B cell (primary cell): ENCODE results near the gene WDR45. TPM values are rescaled to one million over a fixed set of nuclear protein-coding genes. Genes with fewer than 3 reads are reported as not detected.

Experiments
- ATAC-seq: fragments of 200-7000 bp; cut with Tn5 transposase; one replicate; pipeline ENCODE4 v1.10.0; 2021; ENCODE audit warnings: low read depth, mild to moderate bottlenecking, moderate number of reproducible peaks, moderate library complexity
- CTCF ChIA-PET: fragments of 350-600 bp; sonication (Branson Sonifier 250); formaldehyde crosslinking; loops from one replicate; lab custom pipeline; 2021; ENCODE audit warnings: antibody characterized with exemption, inconsistent platforms; lab: Charles Lee
- POLR2A ChIA-PET: fragments of 350-600 bp; sonication (Branson Sonifier 250); formaldehyde crosslinking; loops from one replicate; lab custom pipeline; 2021; ENCODE audit warnings: antibody characterized with exemption; lab: Charles Lee
- DNase-seq: peaks from one replicate; pipeline ENCODE4 v3.0.0; 2013
- H2AFZ ChIP-seq: 2 replicates; pipeline ENCODE4 v1.6.1; 2012; ENCODE audit warnings: mild to moderate bottlenecking, low read depth, low read length; ENCODE audit not compliant: insufficient read depth, poor library complexity, severe bottlenecking
- H3K27ac ChIP-seq, 2 donors: 1 replicate in 1 of 2; 2 replicates in 1 of 2; pipeline ENCODE4 v1.5.1; 2012 to 2013; ENCODE audit warnings: low read length in 2 of 2, mild to moderate bottlenecking in 2 of 2, moderate library complexity in 1 of 2
- H3K27me3 ChIP-seq, 4 experiments: fragments of 200-600 bp in 1 of 4; sonication (generic) in 1 of 4; replicated peaks in 1 of 4; 1 replicate in 2 of 4; 2 replicates in 2 of 4; pipeline versions ENCODE4 v1.6.1 to v1.7.0; 2013 to 2016; ENCODE audit warnings: low read length in 3 of 4, mild to moderate bottlenecking in 2 of 4, mixed read lengths in 1 of 4, moderate library complexity in 1 of 4; ENCODE audit not compliant: insufficient read depth in 4 of 4, control insufficient read depth in 3 of 4; ENCODE audit errors: control extremely low read depth in 1 of 4
- H3K36me3 ChIP-seq, 2 experiments: replicated peaks in 1 of 2; 1 replicate in 1 of 2; 2 replicates in 1 of 2; pipeline versions ENCODE4 v1.6.1 to v1.7.1; 2013; ENCODE audit warnings: low read length in 1 of 2; ENCODE audit not compliant: insufficient read depth in 2 of 2, control insufficient read depth in 1 of 2; ENCODE audit errors: control extremely low read depth in 1 of 2, extremely low read depth in 1 of 2
- H3K4me1 ChIP-seq, 2 donors: fragments of 200-600 bp in 1 of 2; sonication (generic) in 1 of 2; 1 replicate in 1 of 2; 2 replicates in 1 of 2; pipeline versions ENCODE4 v1.5.1 to v1.6.1; 2013 to 2017; ENCODE audit warnings: low read length in 2 of 2; ENCODE audit not compliant: control insufficient read depth in 2 of 2, insufficient read depth in 2 of 2
- H3K4me2 ChIP-seq: replicated peaks from 2 replicates; pipeline ENCODE3; 2012; ENCODE audit warnings: mild to moderate bottlenecking, low read depth, low read length; ENCODE audit not compliant: poor library complexity, severe bottlenecking
- H3K4me3 ChIP-seq, 5 experiments: fragments of 200-600 bp in 1 of 5; sonication (generic) in 1 of 5; 1 replicate in 3 of 5; 2 replicates in 2 of 5; pipeline versions ENCODE4 v1.5.1 to v1.7.0; 2011 to 2016; ENCODE audit warnings: low read length in 4 of 5, mild to moderate bottlenecking in 4 of 5, low read depth in 2 of 5, control low read depth in 1 of 5, moderate library complexity in 1 of 5; ENCODE audit not compliant: insufficient read depth in 1 of 5; ENCODE audit errors: control extremely low read depth in 1 of 5, extremely low read depth in 1 of 5
- H3K79me2 ChIP-seq: fragments of 200-600 bp; sonication (generic); one replicate; pipeline ENCODE4 v1.6.0; 2016; ENCODE audit warnings: low read length; ENCODE audit not compliant: control insufficient read depth, insufficient read depth
- H3K9ac ChIP-seq: fragments of 200-600 bp; sonication (generic); 2 replicates; pipeline ENCODE4 v1.6.1; 2017; ENCODE audit warnings: mild to moderate bottlenecking, low read length, moderate library complexity
- H3K9me3 ChIP-seq, 3 donors: one replicate each; pipeline versions ENCODE4 v1.6.1 to v1.7.1; 2013; ENCODE audit warnings: low read length in 2 of 3; ENCODE audit not compliant: control insufficient read depth in 2 of 3, insufficient read depth in 1 of 3; ENCODE audit errors: control extremely low read depth in 1 of 3
- H4K20me1 ChIP-seq: 2 replicates; pipeline ENCODE4 v1.6.0; 2012; ENCODE audit warnings: mild to moderate bottlenecking, low read length; ENCODE audit not compliant: insufficient read depth, control insufficient read depth, poor library complexity, severe bottlenecking
- H3K27ac Mint-ChIP-seq: one replicate; pipeline ENCODE4 v1.8.0; 2021; ENCODE audit warnings: mixed read lengths
- H3K27me3 Mint-ChIP-seq: one replicate; pipeline ENCODE4 v1.8.0; 2021; ENCODE audit warnings: mixed read lengths
- H3K4me1 Mint-ChIP-seq: one replicate; pipeline ENCODE4 v1.8.0; 2021; ENCODE audit warnings: mixed read lengths
- H3K4me3 Mint-ChIP-seq: one replicate; pipeline ENCODE4 v1.8.0; 2021; ENCODE audit warnings: mixed read lengths
- H3K9me3 Mint-ChIP-seq: one replicate; pipeline ENCODE4 v1.8.0; 2022; ENCODE audit warnings: mixed read lengths; ENCODE audit not compliant: insufficient read depth
- EZH2 ChIP-seq: IDR thresholded peaks from 2 replicates; pipeline ENCODE4 v1.6.1; 2012; ENCODE audit warnings: borderline replicate concordance, low read depth, mild to moderate bottlenecking, moderate library complexity, low read length; ENCODE audit not compliant: insufficient read depth, poor library complexity, severe bottlenecking
- WGBS: methylation state at CpG from one replicate; pipeline ENCODE4 v1.1.5; 2013; ENCODE audit warnings: missing lambda C conversion rate; ENCODE audit not compliant: insufficient coverage; 5-methylcytosine and 5-hydroxymethylcytosine counted together
- intact Hi-C: fragments of 100-400 bp; cut with micrococcal nuclease; formaldehyde crosslinking; loops from one replicate; pipeline ENCODE4 v1.10.0; 2022
- polyA plus RNA-seq: library from polyadenylated mRNA; depleted of rRNA; stranded (reverse); fragments of >200 nt; gene quantifications from 2 replicates; pipeline ENCODE4 v1.2.3, GENCODE V29; 2012
- total RNA-seq, 2 donors: library from RNA; stranded (reverse); fragments of 120-200 nt in 1 of 2; gene quantifications; 1 replicate in 1 of 2; 2 replicates in 1 of 2; pipeline versions ENCODE4 v1.2.3 to v1.2.4, GENCODE V29; 2013 to 2022
- TF ChIP-seq, protein P1 (sequence below): fragments of 200-600 bp; IDR thresholded peaks from one replicate; pipeline ENCODE4 v1.8.0; 2022; ENCODE audit warnings: antibody characterized with exemption, mild to moderate bottlenecking

The WDR45 gene
- total and polyA plus RNA-seq, 2 donors (not counting 1 experiment from before 2014, with no cell fraction given): 100 to 153 TPM

DNA sequence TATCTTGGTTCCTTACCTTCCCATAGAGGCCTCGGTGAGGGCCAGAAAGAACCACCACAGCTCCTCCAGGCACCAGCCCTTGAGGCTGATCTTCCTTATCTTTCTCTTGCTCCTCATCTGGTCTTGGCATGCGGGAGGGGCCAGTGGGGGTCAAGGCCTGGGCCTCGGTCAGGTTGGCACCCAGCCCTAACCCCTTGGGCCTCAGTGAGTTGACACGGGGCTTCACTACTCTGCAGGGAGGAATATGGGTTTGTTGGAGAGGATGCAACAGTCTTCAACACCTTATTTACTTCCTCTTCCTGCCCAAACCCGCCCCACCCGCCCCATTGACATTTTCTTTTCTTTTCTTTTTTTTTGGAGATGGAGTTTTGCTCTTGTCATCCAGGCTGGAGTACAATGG, 37.9 kb upstream of the WDR45 start:
- Histone ChIP-seq H3K4me1 (peaks cover 0 to 9% of the 10 kb centered on the region in 2 donors), H3K36me3 (peaks cover 0 to 40% of the 10 kb centered on the region in 2 experiments), H3K79me2 (peaks cover 5% of the 10 kb centered on the region), H3K4me2 (no peak overlapping the region), H3K27me3 (no peaks in the 10 kb centered on the region), H4K20me1 (no peaks in the 10 kb centered on the region), H3K4me3 (no peak overlapping the region), H2AFZ (no peak overlapping the region), H3K9me3 (no peaks in the 10 kb centered on the region), H3K9ac (no peak overlapping the region), H3K27ac (no peak overlapping the region)
- ATAC-seq (no peak), DNase-seq (no peak)
- Mint-ChIP-seq H3K27me3 (no peaks in the 10 kb centered on the region), H3K4me1 (peaks cover 19% of the 10 kb centered on the region), H3K27ac (no peak overlapping the region), H3K9me3 (no peaks in the 10 kb centered on the region), H3K4me3 (no peak overlapping the region)
- POLR2A ChIA-PET: no interaction called here
- TF ChIP-seq, protein P1, sequence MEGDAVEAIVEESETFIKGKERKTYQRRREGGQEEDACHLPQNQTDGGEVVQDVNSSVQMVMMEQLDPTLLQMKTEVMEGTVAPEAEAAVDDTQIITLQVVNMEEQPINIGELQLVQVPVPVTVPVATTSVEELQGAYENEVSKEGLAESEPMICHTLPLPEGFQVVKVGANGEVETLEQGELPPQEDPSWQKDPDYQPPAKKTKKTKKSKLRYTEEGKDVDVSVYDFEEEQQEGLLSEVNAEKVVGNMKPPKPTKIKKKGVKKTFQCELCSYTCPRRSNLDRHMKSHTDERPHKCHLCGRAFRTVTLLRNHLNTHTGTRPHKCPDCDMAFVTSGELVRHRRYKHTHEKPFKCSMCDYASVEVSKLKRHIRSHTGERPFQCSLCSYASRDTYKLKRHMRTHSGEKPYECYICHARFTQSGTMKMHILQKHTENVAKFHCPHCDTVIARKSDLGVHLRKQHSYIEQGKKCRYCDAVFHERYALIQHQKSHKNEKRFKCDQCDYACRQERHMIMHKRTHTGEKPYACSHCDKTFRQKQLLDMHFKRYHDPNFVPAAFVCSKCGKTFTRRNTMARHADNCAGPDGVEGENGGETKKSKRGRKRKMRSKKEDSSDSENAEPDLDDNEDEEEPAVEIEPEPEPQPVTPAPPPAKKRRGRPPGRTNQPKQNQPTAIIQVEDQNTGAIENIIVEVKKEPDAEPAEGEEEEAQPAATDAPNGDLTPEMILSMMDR: no peak
- no peak for TF ChIP-seq EZH2
- intact Hi-C loops: no loop called here
- WGBS: no CpG with 5 or more reads among the region's 6 CpGs
- CTCF ChIA-PET: no interaction called here

DNA sequence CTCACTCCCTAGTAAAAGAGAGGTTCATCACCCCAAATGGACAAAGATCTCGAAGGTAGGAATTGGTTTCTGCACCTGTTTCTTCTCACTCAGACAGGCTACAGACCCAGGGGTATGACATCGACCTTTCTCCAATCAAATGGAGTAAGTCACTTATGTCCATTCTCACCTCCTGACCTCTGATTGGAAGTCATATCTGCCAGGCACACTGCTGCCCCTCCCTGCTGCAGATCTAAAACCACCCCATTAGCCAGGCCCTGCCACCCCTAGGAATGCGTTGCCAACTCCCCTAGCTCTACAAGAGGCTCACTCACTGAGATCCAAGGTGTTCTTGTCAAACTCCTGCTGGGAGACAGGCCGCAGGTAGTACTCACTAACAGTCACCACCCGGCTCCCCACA, 37.0 kb upstream of the WDR45 start:
- POLR2A ChIA-PET: no interaction called here
- Mint-ChIP-seq H3K4me3 (no peak overlapping the region), H3K4me1 (peaks cover 15% of the 10 kb centered on the region), H3K27me3 (no peaks in the 10 kb centered on the region), H3K27ac (no peak overlapping the region), H3K9me3 (no peaks in the 10 kb centered on the region)
- no peak for DNase-seq
- intact Hi-C loops: no loop called here
- no peak for ATAC-seq
- no peak overlapping the region for H3K27ac ChIP-seq
- no peak for TF ChIP-seq EZH2
- TF ChIP-seq, protein P1: no peak
- no peak overlapping the region for H2AFZ ChIP-seq
- H3K4me2 ChIP-seq: no peak overlapping the region
- peaks cover 0 to 6% of the 10 kb centered on the region in 2 donors for H3K4me1 ChIP-seq
- no peak overlapping the region for H3K4me3 ChIP-seq
- H3K36me3 ChIP-seq: peaks cover 0 to 41% of the 10 kb centered on the region in 2 experiments
- H3K9me3 ChIP-seq: no peaks in the 10 kb centered on the region
- peaks cover under 1% of the 10 kb centered on the region for H3K79me2 ChIP-seq
- WGBS: no CpG with 5 or more reads among the region's 5 CpGs
- no peaks in the 10 kb centered on the region for H3K27me3 ChIP-seq
- no peak overlapping the region for H3K9ac ChIP-seq
- H4K20me1 ChIP-seq: no peaks in the 10 kb centered on the region
- CTCF ChIA-PET: no interaction called here
